Hypothalamus (tissue), 51 donors: Measurements from ENCODE around the gene VPS52.

ENCODE experiments used
- DNase-seq, 51 donors: peaks; one replicate each; lab custom pipeline; 2025; lab: John Stamatoyannopoulos, UW

VPS52 gene

GRCh38 chr6:33306356-33306755 lies 34.7 kb upstream of the VPS52 start:
- no peak for DNase-seq

GRCh38 chr6:33305052-33305451 lies 33.4 kb upstream of the VPS52 start:
- no peak for DNase-seq

GRCh38 chr6:33304216-33304615 lies 32.5 kb upstream of the VPS52 start:
- no peak for DNase-seq

GRCh38 chr6:33301877-33302276 lies 30.2 kb upstream of the VPS52 start:
- DNase-seq = no peak

- peak; percentile 49 to 94 (median 82) for DNase-seq
Measured at GRCh38 chr6:33299237-33299944, 27.7 kb upstream of the VPS52 start.

GRCh38 chr6:33298773-33299236 lies 27.1 kb upstream of the VPS52 start, which contains the start of gene RGL2:
RGL2 (minus strand) TSS chr6:33298942; CDS start chr6:33298610, 332 bp downstream.
- peak in 49 of 51 donors; percentile 39 to 93 (median 78) for DNase-seq

- peak in 32 of 51 donors; percentile 20 to 65 (median 36) for DNase-seq
Measured at GRCh38 chr6:33297956-33298772, 26.5 kb upstream of the VPS52 start.

GRCh38 chr6:33297406-33297955 lies 25.8 kb upstream of the VPS52 start:
- peak in 11 of 51 donors; percentile 19 to 64 (median 28) for DNase-seq

- DNase-seq = no peak
Measured at GRCh38 chr6:33296797-33297405, 25.2 kb upstream of the VPS52 start.

- DNase-seq = no peak
Measured at GRCh38 chr6:33295621-33296369, 24.1 kb upstream of the VPS52 start.

- DNase-seq = no peak
Measured at GRCh38 chr6:33294086-33294823, 22.6 kb upstream of the VPS52 start.

- DNase-seq = no peak
Measured at GRCh38 chr6:33292996-33293682, 21.5 kb upstream of the VPS52 start.

GRCh38 chr6:33290459-33290858 lies 18.8 kb upstream of the VPS52 start:
- no peak for DNase-seq

- DNase-seq = no peak
Measured at GRCh38 chr6:33289784-33290315, 18.2 kb upstream of the VPS52 start.

GRCh38 chr6:33288921-33289783 lies 17.5 kb upstream of the VPS52 start, which contains the start of the genes PFDN6 and WDR46:
PFDN6 (plus strand) TSS chr6:33289601; CDS start chr6:33289857, 256 bp downstream.
WDR46 (minus strand) TSS chr6:33289239; CDS start chr6:33289170, 69 bp downstream.
- peak; percentile 44 to 100 (median 80) for DNase-seq

- no peak for DNase-seq
Measured at GRCh38 chr6:33288141-33288920, 16.7 kb upstream of the VPS52 start.
